IMR-90 (cell line): ENCODE results near the gene IL10. TPM values are rescaled to one million over a fixed set of nuclear protein-coding genes. Genes with fewer than 3 reads are reported as not detected.

Experiments used
- ATAC-seq: fragments of 200-7000 bp; cut with Tn5 transposase; 2 replicates; pipeline ENCODE4 v1.9.1; 2020; ENCODE audit warnings: low read depth, mild to moderate bottlenecking, moderate library complexity
- BruUV-seq: library from RNA; stranded (reverse); fragments of 400-500 nt; replicated peaks from 2 replicates; lab custom pipeline; 2021; lab: Mats Ljungman, UMichigan
- CTCF ChIA-PET: fragments of 300-600 bp; formaldehyde crosslinking; extraction: SDS; loops from one replicate; lab custom pipeline; 2021; ENCODE audit warnings: antibody characterized with exemption; lab: Yijun Ruan, JAX
- POLR2A ChIA-PET: fragments of 300-600 bp; sonication (Branson Sonifier 250); formaldehyde crosslinking; loops from one replicate; lab custom pipeline; 2022; ENCODE audit warnings: antibody characterized with exemption; ENCODE audit not compliant: unreplicated experiment; lab: Charles Lee
- DNase-seq: peaks from one replicate; pipeline ENCODE4 v3.0.0; 2013
- H2AFZ ChIP-seq: replicated peaks from 2 replicates; pipeline ENCODE3; 2013; ENCODE audit warnings: low read length, mild to moderate bottlenecking; ENCODE audit not compliant: poor library complexity
- H2AK5ac ChIP-seq: 2 replicates; pipeline ENCODE4 v1.6.1; 2013; ENCODE audit warnings: low read depth, low read length, inconsistent platforms
- H2AK9ac ChIP-seq: replicated peaks from 2 replicates; pipeline ENCODE3; 2013; ENCODE audit warnings: mild to moderate bottlenecking, low read depth, low read length, moderate library complexity; ENCODE audit not compliant: poor library complexity
- H2BK120ac ChIP-seq: 2 replicates; pipeline ENCODE4 v1.6.1; 2013; ENCODE audit warnings: low read depth, low read length, inconsistent platforms
- H2BK15ac ChIP-seq: 3 replicates; pipeline ENCODE4 v1.6.1; 2013; ENCODE audit warnings: low read depth, low read length, inconsistent platforms
- H2BK20ac ChIP-seq: 2 replicates; pipeline ENCODE4 v1.6.1; 2013; ENCODE audit warnings: low read depth, mild to moderate bottlenecking, inconsistent platforms, low read length, moderate library complexity
- H2BK5ac ChIP-seq: 2 replicates; pipeline ENCODE4 v1.6.1; 2013; ENCODE audit warnings: mild to moderate bottlenecking, low read depth, low read length, inconsistent platforms; ENCODE audit not compliant: poor library complexity, severe bottlenecking
- H3K14ac ChIP-seq: replicated peaks from 2 replicates; pipeline ENCODE4 v1.6.1; 2013; ENCODE audit warnings: low read depth, low read length, inconsistent platforms
- H3K18ac ChIP-seq: 2 replicates; pipeline ENCODE4 v1.6.1; 2013; ENCODE audit warnings: low read depth, low read length, control low read depth
- H3K23ac ChIP-seq: 2 replicates; pipeline ENCODE4 v1.6.1; 2013; ENCODE audit warnings: low read depth, low read length, inconsistent platforms
- H3K27ac ChIP-seq: 2 replicates; pipeline ENCODE4 v1.5.1; 2013; ENCODE audit warnings: mild to moderate bottlenecking, control low read depth, low read length; ENCODE audit not compliant: insufficient read depth
- H3K27me3 ChIP-seq: 2 replicates; pipeline ENCODE4 v1.6.1; 2013; ENCODE audit warnings: low read length; ENCODE audit not compliant: control insufficient read depth, insufficient read depth
- H3K36me3 ChIP-seq: 2 replicates; pipeline ENCODE4 v1.6.1; 2013; ENCODE audit warnings: low read length, mixed read lengths; ENCODE audit not compliant: control insufficient read depth, insufficient read depth
- H3K4ac ChIP-seq: 2 replicates; pipeline ENCODE4 v1.6.1; 2013; ENCODE audit warnings: low read depth, low read length, inconsistent platforms
- H3K4me1 ChIP-seq: 2 replicates; pipeline ENCODE4 v1.6.1; 2013; ENCODE audit warnings: low read length, mixed read lengths; ENCODE audit not compliant: control insufficient read depth, insufficient read depth
- H3K4me2 ChIP-seq: 2 replicates; pipeline ENCODE4 v1.6.1; 2013; ENCODE audit warnings: low read depth, mild to moderate bottlenecking, control low read depth, low read length, moderate library complexity
- H3K4me3 ChIP-seq: 2 replicates; pipeline ENCODE4 v1.5.1; 2013; ENCODE audit warnings: low read depth, mild to moderate bottlenecking, control low read depth, low read length, moderate library complexity; ENCODE audit not compliant: insufficient read depth
- H3K56ac ChIP-seq: 2 replicates; pipeline ENCODE4 v1.6.1; 2013; ENCODE audit warnings: low read length, inconsistent platforms; ENCODE audit not compliant: insufficient read depth; ENCODE audit errors: extremely low read depth
- H3K79me1 ChIP-seq, 2 experiments: 2 replicates each; pipeline ENCODE4 v1.6.1; 2013; ENCODE audit warnings: low read length in 2 of 2, inconsistent platforms in 1 of 2, low read depth in 1 of 2
- H3K9ac ChIP-seq: 2 replicates; pipeline ENCODE4 v1.6.1; 2013; ENCODE audit warnings: low read depth, low read length, control low read depth
- H3K9me1 ChIP-seq: 2 replicates; pipeline ENCODE4 v1.6.1; 2013; ENCODE audit warnings: low read length, inconsistent platforms; ENCODE audit not compliant: insufficient read depth
- H3K9me3 ChIP-seq: 2 replicates; pipeline ENCODE4 v1.6.1; 2013; ENCODE audit warnings: low read length; ENCODE audit not compliant: control insufficient read depth, insufficient read depth
- H4K20me1 ChIP-seq: 2 replicates; pipeline ENCODE4 v1.6.1; 2013; ENCODE audit warnings: low read length, inconsistent platforms; ENCODE audit not compliant: insufficient read depth
- H4K5ac ChIP-seq: 2 replicates; pipeline ENCODE4 v1.6.1; 2013; ENCODE audit warnings: mild to moderate bottlenecking, low read depth, low read length, control low read depth
- H4K8ac ChIP-seq, 2 experiments: 2 replicates each; pipeline ENCODE4 v1.6.1; 2013; ENCODE audit warnings: low read depth in 2 of 2, low read length in 2 of 2, control low read depth in 1 of 2, inconsistent platforms in 1 of 2
- H4K91ac ChIP-seq: 2 replicates; pipeline ENCODE4 v1.6.1; 2013; ENCODE audit warnings: low read depth, low read length, inconsistent platforms; ENCODE audit not compliant: insufficient read depth
- BHLHE40 ChIP-seq: fragments of 150-350 bp; IDR thresholded peaks from 2 replicates; pipeline ENCODE4 v1.6.1; 2016; ENCODE audit warnings: mild to moderate bottlenecking, low read depth, low read length
- CHD1 ChIP-seq: IDR thresholded peaks from 2 replicates; pipeline ENCODE4 v1.6.1; 2012; ENCODE audit warnings: low read depth, low read length, improper control_type of control experiment
- ELK1 ChIP-seq: fragments of 150-350 bp; IDR thresholded peaks from 2 replicates; pipeline ENCODE4 v1.6.1; 2016; ENCODE audit warnings: low read depth, mild to moderate bottlenecking, low read length, moderate library complexity, borderline replicate concordance
- MAFK ChIP-seq: IDR thresholded peaks from 2 replicates; pipeline ENCODE4 v1.6.1; 2012; ENCODE audit warnings: low read depth, low read length, improper control_type of control experiment
- MAZ ChIP-seq: IDR thresholded peaks from 2 replicates; pipeline ENCODE4 v1.6.1; 2012; ENCODE audit warnings: low read depth, mild to moderate bottlenecking, low read length, improper control_type of control experiment, moderate library complexity, borderline replicate concordance
- USF2 ChIP-seq: fragments of 150-350 bp; IDR thresholded peaks from 2 replicates; pipeline ENCODE4 v1.6.1; 2017; ENCODE audit warnings: mild to moderate bottlenecking, antibody characterized with exemption, low read length, low read depth
- WGBS, 2 experiments: methylation state at CpG; one replicate each; pipeline versions ENCODE4 v1.1.5 to v1.1.7; 2013; ENCODE audit warnings: missing lambda C conversion rate in 2 of 2; ENCODE audit not compliant: insufficient read length in 1 of 2; ENCODE audit errors: extremely low coverage in 2 of 2; 5-methylcytosine and 5-hydroxymethylcytosine counted together
- dilution Hi-C: fragments of 300-500 bp; cut with HindIII; formaldehyde crosslinking; loops from one replicate; pipeline ENCODE4 v1.14.3; 2018; ENCODE audit warnings: low sequenced_read_pairs; ENCODE audit not compliant: unreplicated experiment
- in situ Hi-C: fragments of 300-500 bp; cut with MboI; formaldehyde crosslinking; loops from 3 replicates; pipeline ENCODE4 v1.14.3; 2019; ENCODE audit warnings: low sequenced_read_pairs, inconsistent platforms, mixed read lengths
- intact Hi-C: fragments of 100-400 bp; cut with micrococcal nuclease; formaldehyde crosslinking; loops from 2 replicates; pipeline ENCODE4 v1.10.0; 2022
- polyA plus RNA-seq, 3 experiments: library from polyadenylated mRNA; depleted of rRNA; stranded (reverse); fragments of >200 nt; gene quantifications; 2 replicates each; pipeline ENCODE4 v1.2.3, GENCODE V29; 2012; ENCODE audit warnings: low replicate concordance in 1 of 3
- total RNA-seq: library from RNA; depleted of rRNA; stranded (reverse); fragments of >200 nt; gene quantifications from 2 replicates; pipeline ENCODE4 v1.2.3, GENCODE V29; 2012
- TF ChIP-seq, protein P1 (sequence below): conservative IDR thresholded peaks from 2 replicates; pipeline ENCODE4 v1.5.1; 2012; ENCODE audit warnings: mild to moderate bottlenecking, low read depth, low read length, improper control_type of control experiment

Gene IL10
- total and polyA plus RNA-seq, 2 of the 4 experiments (the other 2 are of a cell fraction): not detected

- Histone ChIP-seq H3K4me3 (no peak overlapping the region), H4K5ac (no peak overlapping the region), H3K14ac (no peak overlapping the region), H3K9me1 (peaks cover 2% of the 10 kb centered on the region; the same call in 1 of the 2 replicates), H3K36me3 (no peaks in the 10 kb centered on the region), H3K18ac (no peak overlapping the region), H3K23ac (no peak overlapping the region), H3K4ac (no peak overlapping the region), H4K8ac (no peak overlapping the region), H3K79me1 (no peaks in the 10 kb centered on the region), H3K27me3 (no peaks in the 10 kb centered on the region; the same call in none of the 2 replicates), H3K56ac (no peak overlapping the region), H3K4me1 (no peaks in the 10 kb centered on the region), H2BK20ac (no peak overlapping the region), H2AK9ac (no peak overlapping the region), H3K27ac (no peak overlapping the region), H2AK5ac (no peak overlapping the region), H3K9ac (no peak overlapping the region), H3K4me2 (no peak overlapping the region), H2AFZ (no peak overlapping the region), H2BK5ac (no peak overlapping the region), H4K20me1 (no peaks in the 10 kb centered on the region), H4K91ac (no peak overlapping the region), H2BK15ac (no peak overlapping the region), H2BK120ac (no peak overlapping the region), H3K9me3 (no peaks in the 10 kb centered on the region)
- ChIA-PET CTCF (no interaction called here), POLR2A (no interaction called here)
- in situ Hi-C loops (no loop called here), dilution Hi-C loops (no loop called here), intact Hi-C loops (no loop called here)
- WGBS, 2 experiments: 90% methylated on average over 2 of the region's 17 CpGs; no CpG with 5 or more reads in 1 of the 2 experiments
- no peak for DNase-seq
- no peak for ATAC-seq
- BruUV-seq: no TSS peak
- TF ChIP-seq BHLHE40 (no peak), USF2 (no peak), ELK1 (no peak), MAFK (no peak), MAZ (no peak), CHD1 (no peak)
- TF ChIP-seq, protein P1, sequence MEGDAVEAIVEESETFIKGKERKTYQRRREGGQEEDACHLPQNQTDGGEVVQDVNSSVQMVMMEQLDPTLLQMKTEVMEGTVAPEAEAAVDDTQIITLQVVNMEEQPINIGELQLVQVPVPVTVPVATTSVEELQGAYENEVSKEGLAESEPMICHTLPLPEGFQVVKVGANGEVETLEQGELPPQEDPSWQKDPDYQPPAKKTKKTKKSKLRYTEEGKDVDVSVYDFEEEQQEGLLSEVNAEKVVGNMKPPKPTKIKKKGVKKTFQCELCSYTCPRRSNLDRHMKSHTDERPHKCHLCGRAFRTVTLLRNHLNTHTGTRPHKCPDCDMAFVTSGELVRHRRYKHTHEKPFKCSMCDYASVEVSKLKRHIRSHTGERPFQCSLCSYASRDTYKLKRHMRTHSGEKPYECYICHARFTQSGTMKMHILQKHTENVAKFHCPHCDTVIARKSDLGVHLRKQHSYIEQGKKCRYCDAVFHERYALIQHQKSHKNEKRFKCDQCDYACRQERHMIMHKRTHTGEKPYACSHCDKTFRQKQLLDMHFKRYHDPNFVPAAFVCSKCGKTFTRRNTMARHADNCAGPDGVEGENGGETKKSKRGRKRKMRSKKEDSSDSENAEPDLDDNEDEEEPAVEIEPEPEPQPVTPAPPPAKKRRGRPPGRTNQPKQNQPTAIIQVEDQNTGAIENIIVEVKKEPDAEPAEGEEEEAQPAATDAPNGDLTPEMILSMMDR: no peak
Measured at GRCh38 chr1:206784471-206784903, 12.2 kb upstream of the IL10 start.
